DMS 273 treated with DMSO at 0.1 percent for 48 hours (cell line): ENCODE data around the gene SLC41A2.
A peak's percentile ranks its signal among the peaks of the same experiment; 100 is the strongest.
"Not testable (repeated sequence)": the region's sequence is repeated elsewhere in the genome, so short reads cannot be mapped to it uniquely, and the experiment has no call there.

Experiments used
- DNase-seq: peaks from one replicate; lab custom pipeline; 2025; lab: John Stamatoyannopoulos, UW

SLC41A2 gene

DNA sequence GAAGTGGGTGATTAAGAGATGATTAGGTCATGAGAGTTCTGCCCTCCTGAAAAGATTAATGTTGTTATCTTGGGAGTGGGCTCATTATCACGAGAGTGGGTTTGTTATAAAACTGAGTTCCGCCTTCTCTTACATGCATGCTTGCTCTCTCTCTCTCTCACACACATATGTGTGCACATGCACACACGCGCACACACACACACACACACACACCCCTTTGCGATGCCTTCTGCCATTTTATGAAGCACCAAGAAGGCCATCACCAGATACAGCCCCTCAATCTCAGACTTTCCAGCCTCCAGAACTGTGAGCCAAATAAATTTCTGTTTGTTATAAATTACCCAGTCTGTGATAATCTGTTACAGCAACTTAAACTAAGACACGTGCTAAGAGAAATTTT lies 5.7 kb upstream of the SLC41A2 start:
- DNase-seq, result no peak

DNA sequence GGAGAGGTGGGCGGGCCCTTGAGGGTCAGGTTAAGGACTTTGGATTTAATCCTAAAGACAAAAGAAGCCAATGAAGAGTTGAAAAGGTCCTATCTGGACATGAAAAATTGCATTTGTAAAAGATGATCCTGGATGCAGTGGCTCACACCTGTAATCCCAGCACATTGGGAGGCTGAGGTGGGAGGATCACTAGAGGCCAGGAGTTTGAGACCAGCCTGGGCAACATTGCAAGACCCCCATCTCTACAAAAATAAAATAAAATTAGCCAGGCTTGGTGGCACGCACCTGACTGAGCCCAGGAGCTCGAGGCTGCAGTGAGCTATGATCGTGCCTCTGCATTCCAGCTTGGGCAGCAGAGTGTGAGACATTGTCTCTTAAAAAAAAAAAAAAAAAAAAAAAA lies 2.4 kb upstream of the SLC41A2 start:
- DNase-seq, result no peak

DNA sequence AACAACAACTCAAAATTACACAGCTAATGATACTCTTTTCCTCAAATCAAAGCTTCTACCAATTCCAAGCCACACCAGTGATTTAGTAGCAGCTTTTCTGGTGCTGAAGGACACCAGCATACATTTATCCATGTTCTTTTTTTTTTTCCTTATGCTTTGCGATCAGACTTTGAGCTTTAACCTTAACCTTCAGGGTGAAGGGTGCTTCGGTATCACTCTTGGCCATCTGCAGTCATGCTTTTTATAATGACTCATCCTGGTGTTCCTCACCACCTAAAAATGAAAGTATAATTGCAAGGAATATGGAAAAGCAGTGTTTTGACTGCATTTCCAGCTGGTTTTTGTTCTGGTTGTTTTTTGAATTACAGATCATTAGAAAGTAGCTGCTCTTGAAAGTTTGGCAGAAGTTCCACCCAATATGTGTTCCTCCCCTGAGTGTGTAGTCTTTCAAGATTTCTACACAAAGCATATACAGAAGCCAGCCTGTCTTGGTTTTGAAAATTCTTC lies 1.3 kb upstream of the SLC41A2 start:
- DNase-seq, result no peak

DNA sequence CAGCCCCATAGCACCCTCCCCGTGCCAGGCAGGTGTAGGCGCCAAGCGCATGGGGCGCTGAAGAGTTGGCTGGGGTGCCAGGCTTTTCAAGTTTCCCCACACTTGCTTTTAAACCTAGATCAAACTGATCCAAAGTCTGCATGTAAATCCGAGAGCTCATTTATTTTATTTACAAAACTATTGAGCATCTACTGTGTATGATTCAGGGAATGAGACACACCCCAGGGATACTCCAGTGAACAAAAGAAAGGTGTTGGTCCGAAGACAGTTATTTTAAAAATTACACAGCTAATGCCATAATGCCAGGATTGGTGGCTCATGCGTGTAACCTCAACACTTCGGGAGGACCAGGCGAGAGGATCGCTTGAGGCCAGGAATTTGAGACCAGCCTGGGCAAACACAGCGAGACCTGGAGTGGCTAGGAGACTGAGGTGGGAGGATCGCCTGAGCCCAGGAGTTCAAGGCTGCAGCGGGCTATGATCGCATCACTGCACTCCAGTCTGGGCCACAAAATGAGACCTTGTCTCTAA lies 780 bp upstream of the SLC41A2 start:
- DNase-seq, result no peak

DNA sequence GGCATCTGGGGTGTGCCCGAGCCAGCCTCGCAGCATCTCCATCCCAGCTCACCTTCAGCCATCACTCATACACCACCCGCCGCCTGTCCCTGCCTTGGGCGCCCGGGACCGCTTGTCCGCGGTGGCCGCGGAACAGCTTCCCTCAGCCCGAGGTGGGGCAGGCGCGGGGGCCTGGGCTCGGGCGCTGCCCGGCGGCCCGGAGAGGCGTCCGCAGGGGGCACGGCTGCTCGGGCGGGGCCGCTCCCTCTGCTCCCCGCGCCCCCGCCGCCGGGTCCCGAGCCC lies 430 bp downstream of the SLC41A2 start:
- no peak for DNase-seq

DNA sequence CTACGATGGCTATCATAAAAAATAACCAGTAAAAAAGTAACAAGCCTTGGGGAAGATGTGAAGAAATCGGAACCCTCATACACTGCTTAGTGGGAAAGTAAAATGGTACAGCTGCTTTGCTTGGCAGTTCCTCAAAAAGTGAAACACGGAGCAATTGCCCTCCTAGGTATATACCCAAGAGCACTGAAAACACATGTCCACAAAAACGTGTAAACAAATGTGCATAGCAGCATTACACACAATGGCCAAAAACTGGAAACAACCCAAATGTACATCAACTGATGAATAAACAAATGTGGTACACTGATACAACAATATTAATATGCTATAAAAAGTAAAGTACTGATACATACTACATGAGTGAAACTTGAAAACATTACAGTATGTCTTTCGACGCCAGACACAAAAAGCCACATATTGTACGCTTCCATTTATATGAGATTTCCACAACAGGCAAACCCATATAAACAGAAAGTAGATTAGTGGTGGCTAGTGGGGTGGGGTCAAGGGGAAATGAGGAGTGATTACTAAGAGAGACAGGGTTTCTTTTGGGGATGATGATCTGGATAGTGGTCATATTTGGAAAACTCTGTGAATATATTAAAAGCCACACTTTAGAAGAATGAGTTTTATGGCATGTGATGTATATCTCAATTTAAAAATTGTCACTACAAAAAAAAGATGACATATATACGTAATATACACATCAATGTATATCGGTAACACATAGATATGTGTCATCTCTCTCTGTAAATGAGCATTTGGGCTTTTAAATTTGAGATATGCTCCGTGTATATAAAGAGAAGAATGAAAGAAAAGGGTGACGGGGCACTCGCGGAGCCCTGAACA lies 996 bp downstream of the SLC41A2 start:
- peak; percentile 11 for DNase-seq

DNA sequence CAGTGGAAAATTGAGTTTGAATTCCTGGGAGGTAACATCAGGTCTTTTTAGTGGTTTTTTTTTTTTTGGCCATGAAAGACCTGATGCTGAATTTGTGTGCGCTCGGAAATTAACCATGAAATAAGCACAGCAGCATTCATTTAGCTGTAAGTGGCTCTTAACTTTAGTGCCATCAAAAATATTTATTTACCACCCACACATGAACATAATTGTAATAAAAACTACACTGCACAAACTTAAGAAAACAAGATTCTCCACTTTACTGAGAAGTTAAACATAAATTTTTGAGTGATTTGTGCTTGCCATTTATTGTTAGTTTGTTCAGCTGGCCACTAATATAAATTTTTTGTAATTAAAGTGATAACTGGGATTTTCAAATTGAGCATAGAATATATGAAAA lies 2.4 kb downstream of the SLC41A2 start:
- no peak for DNase-seq

DNA sequence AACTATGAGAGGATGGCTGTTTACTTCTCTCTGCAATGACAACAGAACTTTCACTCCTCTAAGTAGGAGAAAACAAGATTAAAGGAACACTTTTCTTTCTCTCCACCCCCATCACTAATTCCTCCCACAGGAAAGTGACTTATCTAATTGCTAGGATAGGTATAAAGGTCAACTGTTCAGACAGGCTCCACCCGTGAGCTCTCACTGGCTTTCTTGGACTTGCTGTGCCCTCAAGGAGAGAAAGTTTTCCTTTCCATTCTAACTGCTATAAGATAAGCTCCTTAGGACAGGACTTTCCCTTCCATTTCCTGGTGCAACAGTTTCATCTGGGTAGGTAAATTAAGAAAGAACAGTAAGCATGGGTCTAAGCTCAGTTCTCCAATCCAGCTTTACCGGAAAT lies 4.8 kb downstream of the SLC41A2 start:
- DNase-seq, result no peak

DNA sequence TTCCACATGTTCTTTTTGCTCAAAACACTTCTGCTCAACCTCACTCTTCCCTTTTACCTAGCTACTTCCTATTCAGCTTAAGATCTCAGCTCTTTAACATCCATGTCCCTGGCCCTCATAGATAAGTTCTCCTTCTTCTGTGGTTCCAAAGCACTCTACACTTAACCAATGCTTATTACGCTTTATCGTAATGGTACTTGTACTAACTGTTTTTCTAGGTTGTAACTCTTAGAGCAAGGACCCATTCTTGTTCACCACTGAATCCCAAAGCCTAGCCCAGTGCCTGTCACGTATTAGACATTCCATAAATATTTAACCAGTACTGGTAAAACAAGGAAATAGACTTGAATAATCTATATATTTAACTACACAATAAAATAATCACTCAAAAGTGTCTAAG lies 5.3 kb downstream of the SLC41A2 start:
- DNase-seq, result no peak

DNA sequence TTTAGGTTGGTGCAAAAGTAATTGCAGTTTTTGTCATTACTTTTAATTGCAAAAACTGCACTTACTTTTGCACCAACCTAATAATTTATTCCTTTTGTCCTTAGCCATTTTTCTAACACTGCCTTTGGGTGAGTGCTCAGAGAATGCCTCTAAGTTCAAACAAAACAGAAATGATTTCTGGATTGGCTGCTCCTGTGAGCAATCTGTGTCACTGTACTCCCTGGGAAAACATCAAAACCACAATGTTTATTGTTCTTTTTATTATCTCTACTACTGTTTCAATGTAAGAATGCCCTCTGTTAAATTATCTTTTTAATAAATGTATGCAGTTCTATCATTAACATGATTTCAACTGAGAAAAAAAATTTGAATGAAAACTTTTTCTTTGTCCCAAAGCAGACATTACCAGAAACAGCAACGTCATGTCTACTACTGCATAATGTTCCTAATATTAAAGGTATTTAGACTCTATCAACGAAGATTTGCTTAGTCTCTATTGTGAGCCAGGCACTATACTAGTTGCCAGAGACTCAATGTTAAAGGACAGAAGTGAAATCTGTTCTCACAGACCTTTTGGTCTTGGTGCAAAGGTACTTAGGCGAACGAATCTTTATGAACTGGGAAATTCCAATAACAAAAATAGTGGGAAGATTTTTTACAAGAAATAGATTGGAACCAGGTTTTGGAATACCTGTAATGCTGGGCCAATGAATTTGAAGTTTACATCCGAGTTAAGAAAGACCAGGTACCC lies 6.2 kb downstream of the SLC41A2 start:
- DNase-seq, result no peak

DNA sequence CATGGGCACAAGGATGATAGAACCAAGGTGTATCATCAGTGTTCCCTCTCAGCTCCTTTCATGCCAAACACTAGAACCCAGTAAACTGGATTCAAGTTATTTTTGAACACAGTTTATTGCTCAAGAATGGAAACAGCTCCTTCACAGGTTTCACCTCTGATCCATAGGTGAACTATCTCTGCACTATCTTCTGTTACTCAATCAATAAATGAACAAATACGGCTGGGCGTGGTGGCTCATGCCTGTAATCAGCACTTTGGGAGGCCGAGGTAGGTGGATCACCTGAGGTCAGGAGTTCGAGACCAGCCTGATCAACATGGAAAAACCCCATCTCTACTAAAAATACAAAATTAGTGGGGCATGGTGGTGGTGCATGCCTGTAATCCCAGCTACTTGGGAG lies 9.4 kb downstream of the SLC41A2 start:
- DNase-seq, result not testable (repeated sequence)

DNA sequence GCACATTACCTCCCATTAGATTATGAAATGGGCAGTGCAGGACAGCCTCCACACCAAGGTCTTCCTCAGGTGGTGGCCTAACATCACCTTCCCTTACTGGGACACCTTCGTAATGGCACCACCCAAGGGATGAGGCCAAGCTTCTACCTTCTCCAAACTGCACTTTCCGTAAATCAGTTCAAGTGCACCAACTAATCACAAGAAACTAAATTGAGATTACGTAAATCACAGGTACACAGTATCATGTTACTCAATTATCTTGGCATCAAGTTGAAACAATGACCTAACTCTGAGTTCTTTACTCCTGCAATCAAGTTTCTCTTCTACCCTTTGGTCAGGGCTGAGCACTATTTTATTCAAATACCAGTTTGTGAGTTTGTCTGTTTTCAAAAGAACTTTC lies 13.8 kb downstream of the SLC41A2 start:
- no peak for DNase-seq

DNA sequence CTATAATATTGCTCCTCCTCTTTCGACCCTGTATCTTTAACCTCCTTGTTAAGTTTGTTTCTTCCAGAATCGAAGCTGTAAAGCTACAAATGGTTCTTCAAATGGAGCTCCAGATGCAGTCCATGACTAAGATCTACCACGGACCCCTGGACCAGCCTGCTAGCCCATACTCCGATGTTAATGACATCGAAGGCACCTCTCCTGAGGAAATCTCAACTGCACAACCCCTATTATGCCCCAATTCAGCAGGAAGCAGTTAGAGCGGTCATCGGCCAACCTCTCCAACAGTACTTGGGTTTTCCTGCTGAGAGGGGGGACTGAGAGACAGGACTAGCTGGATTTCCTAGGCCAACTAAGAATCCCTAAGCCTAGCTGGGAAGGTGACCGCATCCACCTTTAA lies 14.7 kb downstream of the SLC41A2 start:
- DNase-seq, result not testable (repeated sequence)

DNA sequence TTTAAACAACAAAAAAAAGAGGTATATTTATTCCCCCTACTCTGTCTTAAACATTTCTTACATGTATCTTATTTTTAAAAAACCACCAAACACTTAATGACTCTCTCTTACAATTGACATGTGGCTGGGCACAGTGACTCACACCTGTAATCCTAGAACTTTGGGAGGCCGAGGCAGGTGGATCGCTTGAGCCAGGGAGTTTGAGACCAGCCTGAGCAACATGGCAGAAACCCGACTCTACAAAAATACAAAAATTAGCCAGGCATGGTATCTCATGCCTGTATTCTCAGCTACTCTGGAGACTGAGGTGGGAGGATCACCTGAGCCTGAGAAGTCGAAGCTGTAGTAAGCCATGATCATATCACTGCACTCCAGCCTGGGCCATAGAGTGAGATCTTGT lies 16.0 kb downstream of the SLC41A2 start:
- DNase-seq, result no peak

DNA sequence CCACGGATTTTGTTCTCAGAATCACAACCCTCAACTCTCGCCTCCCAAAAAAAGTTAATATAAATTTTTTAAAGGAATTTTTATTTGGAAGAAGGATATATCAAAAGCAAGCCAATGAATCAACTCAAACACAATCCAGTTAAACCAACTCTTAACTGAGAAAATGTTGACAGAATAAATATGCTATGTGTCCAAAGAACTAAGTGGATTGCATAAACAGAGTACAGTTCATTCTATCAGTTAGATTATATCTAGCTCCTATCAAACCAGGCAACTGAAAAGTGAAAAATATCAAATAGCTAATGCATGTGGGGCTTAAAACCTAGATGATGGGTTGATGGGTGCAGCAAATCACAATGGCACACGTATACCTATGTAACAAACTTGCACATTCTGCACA lies 16.6 kb downstream of the SLC41A2 start:
- no peak for DNase-seq

DNA sequence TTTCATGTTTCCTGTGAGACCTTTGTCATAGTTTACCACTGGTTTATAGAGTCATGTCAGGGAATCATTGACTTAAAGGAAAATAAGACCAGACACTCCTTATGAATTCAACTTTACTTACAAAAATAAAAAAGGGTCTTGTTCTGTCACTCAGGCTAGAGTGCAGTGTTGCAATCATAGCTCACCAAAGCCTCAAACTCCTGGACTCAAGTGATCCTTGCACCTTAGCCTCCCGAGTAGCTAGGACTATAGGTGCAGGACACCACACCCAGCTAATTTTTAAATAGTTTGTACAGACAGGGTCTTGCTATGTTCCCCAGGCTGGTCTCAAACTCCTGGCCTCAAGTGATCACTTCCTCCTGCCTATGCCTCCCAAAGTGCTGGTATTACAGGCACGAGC lies 19.0 kb downstream of the SLC41A2 start:
- no peak for DNase-seq

DNA sequence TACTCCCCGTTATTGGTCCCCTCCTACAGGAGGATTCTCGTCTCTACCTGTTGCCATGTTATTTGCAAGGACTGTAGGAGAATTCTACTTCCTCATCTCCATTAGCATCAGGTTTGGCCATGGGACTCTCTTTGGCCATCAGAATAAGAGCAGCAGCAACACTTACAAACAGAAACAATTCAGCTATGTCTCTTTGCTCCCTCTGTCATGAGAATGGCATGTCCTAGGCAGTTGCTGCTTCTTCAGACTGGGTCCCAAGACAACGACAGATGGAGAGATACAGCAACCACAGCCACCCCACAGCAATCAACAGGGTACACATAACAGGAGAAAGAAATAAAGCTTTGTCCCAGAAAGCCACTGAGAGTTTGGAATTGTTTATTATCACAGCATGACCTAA lies 19.7 kb downstream of the SLC41A2 start:
- no peak for DNase-seq

DNA sequence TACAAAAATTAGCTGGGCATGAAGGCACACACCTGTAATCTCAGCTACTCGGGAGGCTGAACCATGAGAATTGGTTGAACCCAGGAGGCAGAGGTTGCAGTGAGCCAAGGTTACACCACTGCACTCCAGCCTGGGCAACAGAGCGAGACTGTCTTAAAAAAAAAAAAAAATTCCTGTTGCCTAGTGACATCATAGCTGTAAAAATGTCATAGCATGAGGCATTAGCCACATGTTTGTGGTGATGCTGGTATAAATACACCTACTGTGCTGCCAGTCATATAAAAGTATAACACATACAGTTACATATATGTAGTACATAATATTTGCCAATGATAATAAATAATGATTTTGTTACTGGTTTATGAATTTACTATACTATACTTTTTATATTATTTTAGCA lies 22.2 kb downstream of the SLC41A2 start:
- DNase-seq, result no peak

DNA sequence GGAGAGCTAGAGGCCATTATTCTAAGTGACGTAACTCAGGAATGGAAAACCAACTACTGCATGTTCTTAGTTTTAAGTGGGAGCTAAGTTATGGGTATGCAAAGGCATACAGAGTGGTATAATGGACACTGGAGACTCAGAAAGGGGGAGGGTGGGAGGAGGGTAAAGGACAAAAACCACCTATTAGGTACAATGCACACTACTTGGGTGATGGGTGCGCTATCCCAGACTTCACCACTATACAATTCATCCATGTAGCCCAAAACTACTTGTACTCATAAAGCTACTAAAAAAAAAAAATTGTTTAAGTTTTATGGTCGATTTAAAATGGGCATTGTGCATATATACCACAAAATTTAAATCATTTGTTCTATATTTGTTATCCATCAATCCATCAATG lies 24.3 kb downstream of the SLC41A2 start:
- DNase-seq, result no peak

DNA sequence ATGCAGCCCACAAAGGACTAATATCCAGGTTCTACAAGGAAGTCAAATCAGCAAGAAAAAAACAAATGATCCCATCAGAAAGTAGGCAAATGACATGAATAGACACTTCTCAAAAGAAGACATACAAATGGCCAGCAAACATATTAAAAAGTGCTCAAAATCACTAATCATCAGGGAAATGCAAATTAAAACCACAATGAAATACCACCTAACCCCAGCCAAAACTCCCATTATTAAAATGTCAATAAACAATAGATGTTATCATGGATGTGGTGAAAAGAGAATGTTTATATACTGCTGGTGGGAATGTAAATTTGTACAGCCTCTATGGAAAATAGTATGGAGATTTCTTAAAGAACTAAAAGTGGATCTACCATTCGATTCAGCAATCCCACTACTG lies 25.0 kb downstream of the SLC41A2 start:
- no peak for DNase-seq

DNA sequence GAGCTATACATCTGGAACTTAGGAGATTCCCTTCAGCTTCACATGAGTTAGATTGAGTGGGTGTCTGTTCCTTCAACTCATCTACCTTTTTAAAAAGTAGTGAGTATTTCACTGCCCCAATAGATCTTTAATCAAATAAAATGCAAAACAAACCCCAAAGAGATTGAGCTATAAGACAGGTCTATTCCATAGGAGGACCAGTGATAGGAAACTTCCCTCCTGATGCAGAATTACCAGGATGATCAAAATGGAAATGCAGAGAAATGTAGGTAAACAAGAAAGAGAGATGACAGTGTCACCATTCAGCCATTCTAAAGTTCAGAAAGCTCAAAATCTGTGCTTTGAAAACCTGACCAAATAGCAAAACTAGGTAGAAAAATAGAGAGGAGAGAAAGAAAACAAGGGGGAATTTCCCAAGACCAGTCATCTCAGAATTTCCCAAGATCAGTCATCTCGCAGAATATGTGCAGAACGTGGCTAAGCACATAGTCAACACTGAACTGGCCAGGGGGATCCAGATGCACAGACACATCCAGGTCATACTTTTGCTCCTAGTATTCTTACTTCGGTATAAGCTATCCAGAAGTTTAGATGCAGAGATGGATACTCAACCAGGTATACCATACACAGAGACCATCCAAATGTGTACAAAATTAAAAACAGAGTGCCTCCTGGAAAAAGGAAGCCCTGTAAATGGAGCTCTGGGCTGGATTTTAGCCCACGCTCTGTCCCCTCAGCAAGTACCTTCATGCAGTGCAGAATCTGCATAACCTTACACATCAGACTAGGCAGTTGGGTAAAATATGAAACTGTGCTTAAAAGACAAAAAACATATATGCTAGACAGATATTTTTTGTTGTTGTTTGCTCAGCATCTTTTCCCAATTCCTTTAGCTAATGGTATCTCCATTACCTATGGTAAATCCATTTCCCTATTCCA lies 27.4 kb downstream of the SLC41A2 start:
- DNase-seq, result no peak

DNA sequence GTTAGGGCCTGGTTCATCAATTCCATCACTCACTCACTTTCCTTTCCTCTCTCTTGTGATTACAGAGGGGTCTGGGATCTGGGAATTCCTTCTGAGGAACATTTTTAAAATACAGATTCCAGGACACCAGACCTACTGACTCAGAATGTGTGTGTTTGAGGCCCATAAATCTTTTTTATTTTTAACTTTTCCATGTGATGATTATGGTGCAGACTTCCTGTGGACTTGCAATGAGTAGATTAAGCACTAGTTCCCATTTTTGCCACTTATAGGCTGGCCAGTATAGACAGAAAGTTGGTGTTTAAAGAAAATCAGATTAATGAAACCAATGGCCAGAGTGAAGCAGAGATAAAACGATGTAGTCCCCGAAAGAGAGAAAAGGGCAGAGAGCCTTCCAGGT lies 28.1 kb downstream of the SLC41A2 start:
- DNase-seq, result no peak
